ENCODE results near the gene GTF2A1. TPM values are rescaled to one million over a fixed set of nuclear protein-coding genes. Genes with fewer than 3 reads are reported as not detected.

Gene GTF2A1
- total and polyA plus RNA-seq, 4 donors = 4.5 to 40.8 (median 16.7) TPM

GRCh38 chr14:81205639-81206038, 15.1 kb downstream of the GTF2A1 start:
- DNase-seq (no peak), ATAC-seq (ENCODE audit: insufficient read depth, low FRiP score) (no peak)
- WGBS, 2 donors = 96 to 98% methylated on average over 4 of the region's 4 CpGs
- no peaks in the 10 kb centered on the region for H3K27me3 ChIP-seq (ENCODE audit: control insufficient read depth in 3 of 3, insufficient read depth in 3 of 3, low read length in 2 of 3)
- peaks cover 3 to 30% (median 14%) of the 10 kb centered on the region in 4 donors for H3K36me3 ChIP-seq (ENCODE audit: control insufficient read depth in 4 of 4, insufficient read depth in 4 of 4, low read length in 4 of 4)
- no peak for TF ChIP-seq CTCF (IDR thresholded peaks at IDR 0.05; ENCODE audit: control extremely low read depth, extremely low read depth)
- peaks cover 0 to 2% (median 0%) of the 10 kb centered on the region in 4 donors for H3K9me3 ChIP-seq (ENCODE audit: control insufficient read depth in 4 of 4, insufficient read depth in 3 of 4, low read length in 3 of 4)
- peak overlapping the region in 1 of 2 donors; percentile 54 for H3K27ac ChIP-seq (ENCODE audit: low read depth in 1 of 2, low read length in 1 of 2)
- peaks cover 0 to 7% (median 0%) of the 10 kb centered on the region in 5 donors for H3K4me1 ChIP-seq (ENCODE audit: control insufficient read depth in 5 of 5, insufficient read depth in 5 of 5, low read length in 5 of 5)
- H3K9ac ChIP-seq (ENCODE audit: insufficient read depth in 1 of 2, low read length in 2 of 2) = no peak overlapping the region
- H3K4me3 ChIP-seq = no peak overlapping the region

DNA sequence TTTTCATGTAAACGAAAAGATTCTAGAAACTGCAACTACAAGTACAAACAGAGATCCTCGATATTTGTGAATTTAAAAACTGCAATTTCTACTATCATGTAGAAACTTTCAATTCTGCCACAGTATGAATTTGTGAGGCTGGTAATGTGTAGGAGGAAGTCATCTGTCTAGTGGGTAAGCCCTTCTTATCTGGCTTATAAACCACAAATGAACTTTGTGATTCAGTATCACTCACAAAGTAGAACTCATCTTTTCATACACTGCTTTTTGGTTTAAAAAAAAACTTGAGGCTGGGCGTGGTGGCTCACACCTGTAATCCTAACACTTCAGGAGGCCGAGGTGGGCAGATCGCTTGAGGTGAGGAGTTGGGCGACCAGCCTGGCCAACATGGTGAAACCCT, 20.7 kb downstream of the GTF2A1 start:
- ATAC-seq (ENCODE audit: insufficient read depth, low FRiP score) = no peak
- peaks cover 8 to 41% (median 24%) of the 10 kb centered on the region in 4 donors for H3K36me3 ChIP-seq (ENCODE audit: control insufficient read depth in 4 of 4, insufficient read depth in 4 of 4, low read length in 4 of 4)
- H3K4me3 ChIP-seq = no peak overlapping the region
- no peak overlapping the region for H3K27ac ChIP-seq (ENCODE audit: low read depth in 1 of 2, low read length in 1 of 2)
- no peak for TF ChIP-seq CTCF (IDR thresholded peaks at IDR 0.05; ENCODE audit: control extremely low read depth, extremely low read depth)
- H3K9me3 ChIP-seq (ENCODE audit: control insufficient read depth in 4 of 4, insufficient read depth in 3 of 4, low read length in 3 of 4) = no peaks in the 10 kb centered on the region
- no peaks in the 10 kb centered on the region for H3K27me3 ChIP-seq (ENCODE audit: control insufficient read depth in 3 of 3, insufficient read depth in 3 of 3, low read length in 2 of 3)
- DNase-seq = no peak
- no peak overlapping the region for H3K9ac ChIP-seq (ENCODE audit: insufficient read depth in 1 of 2, low read length in 2 of 2)
- 90 to 94% methylated on average over 6 of the region's 6 CpGs for WGBS, 2 donors
- H3K4me1 ChIP-seq (ENCODE audit: control insufficient read depth in 5 of 5, insufficient read depth in 5 of 5, low read length in 5 of 5) = no peaks in the 10 kb centered on the region

- TF ChIP-seq CTCF (IDR thresholded peaks at IDR 0.05; ENCODE audit: control extremely low read depth, extremely low read depth) = no peak
- H3K27me3 ChIP-seq (ENCODE audit: control insufficient read depth in 3 of 3, insufficient read depth in 3 of 3, low read length in 2 of 3) = no peaks in the 10 kb centered on the region
- 87 to 91% methylated on average over 3 of the region's 3 CpGs for WGBS, 2 donors
- no peaks in the 10 kb centered on the region for H3K9me3 ChIP-seq (ENCODE audit: control insufficient read depth in 4 of 4, insufficient read depth in 3 of 4, low read length in 3 of 4)
- H3K4me3 ChIP-seq = no peak overlapping the region
- H3K36me3 ChIP-seq (ENCODE audit: control insufficient read depth in 4 of 4, insufficient read depth in 4 of 4, low read length in 4 of 4) = peaks cover 10 to 46% (median 27%) of the 10 kb centered on the region in 4 donors
- no peaks in the 10 kb centered on the region for H3K4me1 ChIP-seq (ENCODE audit: control insufficient read depth in 5 of 5, insufficient read depth in 5 of 5, low read length in 5 of 5)
- H3K9ac ChIP-seq (ENCODE audit: insufficient read depth in 1 of 2, low read length in 2 of 2) = no peak overlapping the region
- H3K27ac ChIP-seq (ENCODE audit: low read depth in 1 of 2, low read length in 1 of 2) = no peak overlapping the region
- DNase-seq = no peak
- no peak for ATAC-seq (ENCODE audit: insufficient read depth, low FRiP score)
Measured at GRCh38 chr14:81199084-81199483, 21.7 kb downstream of the GTF2A1 start.

DNA sequence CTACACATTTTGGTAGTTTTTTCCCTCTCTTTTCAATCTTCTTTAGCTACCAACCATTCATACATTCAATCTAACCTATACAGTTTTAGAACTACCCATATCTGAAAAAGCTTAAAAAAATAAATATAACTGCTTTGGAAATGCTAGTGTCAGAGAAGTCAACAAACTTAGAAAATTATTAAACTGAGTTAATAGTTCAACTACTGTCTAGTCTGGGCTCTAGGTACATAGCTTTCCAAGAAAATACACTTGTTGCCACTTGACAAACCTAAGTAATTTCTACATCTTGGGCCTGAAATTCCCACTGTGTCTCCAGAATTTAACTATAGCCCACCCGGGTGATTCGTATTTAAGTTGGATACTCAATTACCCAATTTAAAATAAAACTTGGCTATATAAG, 22.1 kb downstream of the GTF2A1 start:
- 85 to 89% methylated on average over 2 of the region's 2 CpGs for WGBS, 2 donors
- H3K36me3 ChIP-seq (ENCODE audit: control insufficient read depth in 4 of 4, insufficient read depth in 4 of 4, low read length in 4 of 4) = peaks cover 13 to 46% (median 27%) of the 10 kb centered on the region in 4 donors
- DNase-seq = no peak
- H3K4me3 ChIP-seq = no peak overlapping the region
- no peaks in the 10 kb centered on the region for H3K9me3 ChIP-seq (ENCODE audit: control insufficient read depth in 4 of 4, insufficient read depth in 3 of 4, low read length in 3 of 4)
- no peak overlapping the region for H3K27ac ChIP-seq (ENCODE audit: low read depth in 1 of 2, low read length in 1 of 2)
- no peak overlapping the region for H3K9ac ChIP-seq (ENCODE audit: insufficient read depth in 1 of 2, low read length in 2 of 2)
- no peaks in the 10 kb centered on the region for H3K4me1 ChIP-seq (ENCODE audit: control insufficient read depth in 5 of 5, insufficient read depth in 5 of 5, low read length in 5 of 5)
- ATAC-seq (ENCODE audit: insufficient read depth, low FRiP score) = no peak
- H3K27me3 ChIP-seq (ENCODE audit: control insufficient read depth in 3 of 3, insufficient read depth in 3 of 3, low read length in 2 of 3) = no peaks in the 10 kb centered on the region
- TF ChIP-seq CTCF (IDR thresholded peaks at IDR 0.05; ENCODE audit: control extremely low read depth, extremely low read depth) = no peak

Measured in lung (tissue), 12 donors.